ENCODE data around the gene PPP2R3C. TPM values are rescaled to one million over a fixed set of nuclear protein-coding genes. Genes with fewer than 3 reads are reported as not detected.

The PPP2R3C gene
- total and polyA plus RNA-seq, 2 of the 4 experiments (the other 2 are of a cell fraction) = 15.9 to 17.0 TPM

GRCh38 chr14:35140718-35141581, 19.2 kb upstream of the PPP2R3C start:
- dilution Hi-C loops (cut with HindIII; ENCODE audit: low sequenced_read_pairs, unreplicated experiment) = no loop called here
- Histone ChIP-seq H3K56ac (ENCODE audit: extremely low read depth, insufficient read depth, low read length) (no peak overlapping the region), H3K79me1 (ENCODE audit: low read depth in 1 of 2, low read length in 2 of 2) (peaks cover 18 to 28% of the 10 kb centered on the region in 2 experiments), H3K18ac (ENCODE audit: low read depth, low read length) (no peak overlapping the region), H2AK9ac (replicated peaks; ENCODE audit: low read depth, low read length, poor library complexity) (no peak overlapping the region), H3K9ac (ENCODE audit: low read depth, low read length) (no peak overlapping the region), H2BK15ac (ENCODE audit: low read depth, low read length) (no peak overlapping the region), H2BK120ac (ENCODE audit: low read depth, low read length) (no peak overlapping the region), H2AK5ac (ENCODE audit: low read depth, low read length) (no peak overlapping the region), H3K36me3 (ENCODE audit: control insufficient read depth, insufficient read depth, low read length) (peaks cover 9% of the 10 kb centered on the region; the same call in 1 of the 2 replicates), H3K4me1 (ENCODE audit: control insufficient read depth, insufficient read depth, low read length) (no peaks in the 10 kb centered on the region), H4K91ac (ENCODE audit: insufficient read depth, low read depth, low read length) (no peak overlapping the region), H3K9me1 (ENCODE audit: insufficient read depth, low read length) (peaks cover 4% of the 10 kb centered on the region; the same call in 1 of the 2 replicates), H3K9me3 (ENCODE audit: control insufficient read depth, insufficient read depth, low read length) (no peaks in the 10 kb centered on the region), H4K5ac (ENCODE audit: low read depth, low read length) (no peak overlapping the region), H3K4me2 (ENCODE audit: low read depth, low read length) (no peak overlapping the region), H4K8ac (ENCODE audit: low read depth in 2 of 2, low read length in 2 of 2) (no peak overlapping the region), H3K27me3 (ENCODE audit: control insufficient read depth, insufficient read depth, low read length) (no peaks in the 10 kb centered on the region), H4K20me1 (ENCODE audit: insufficient read depth, low read length) (no peaks in the 10 kb centered on the region), H3K23ac (ENCODE audit: low read depth, low read length) (no peak overlapping the region), H3K4ac (ENCODE audit: low read depth, low read length) (no peak overlapping the region), H2BK20ac (ENCODE audit: low read depth, low read length) (no peak overlapping the region), H3K14ac (replicated peaks; ENCODE audit: low read depth, low read length) (no peak overlapping the region), H2BK5ac (ENCODE audit: low read depth, low read length, poor library complexity, severe bottlenecking) (no peak overlapping the region), H3K27ac (ENCODE audit: insufficient read depth, low read length) (no peak overlapping the region), H2AFZ (replicated peaks; ENCODE audit: low read length, poor library complexity) (no peak overlapping the region), H3K4me3 (ENCODE audit: insufficient read depth, low read depth, low read length) (no peak overlapping the region)
- no CpG with 5 or more reads among the region's 2 CpGs for WGBS, 2 experiments (ENCODE audit: extremely low coverage in 2 of 2, insufficient read length in 1 of 2)
- ChIA-PET CTCF (interaction anchor here (0.8 to 2.3 kb wide), 4 partner anchors 15 to 275 kb away, joined by 4 to 9 read pairs (median 6); no protein-coding TSS in a partner anchor), POLR2A (ENCODE audit: unreplicated experiment) (interaction anchor here (0.7 kb wide), 1 partner anchor 174 kb away, joined by 10 read pairs; no protein-coding TSS in a partner anchor)
- ATAC-seq (ENCODE audit: low read depth) (peak; percentile 62; the same call in 1 of the 2 replicates), DNase-seq (peak; percentile 52)
- BruUV-seq (replicated peaks) = no TSS peak
- TF ChIP-seq SMC3 (IDR thresholded peaks at IDR 0.05; ENCODE audit: low read depth, low read length) = peak; percentile 90
- TF ChIP-seq BHLHE40 (IDR thresholded peaks at IDR 0.05; ENCODE audit: low read depth, low read length) = no peak
- peak; percentile 64 for TF ChIP-seq RAD21 (IDR thresholded peaks at IDR 0.05; ENCODE audit: low read length)
- TF ChIP-seq CTCF (conservative IDR thresholded peaks at IDR 0.05; ENCODE audit: low read depth, low read length) = peak; percentile 62
- intact Hi-C loops (cut with micrococcal nuclease) = loop anchor here (1.0 to 5.0 kb wide), 4 partner anchors 71 to 546 kb away; no protein-coding TSS in a partner anchor
- in situ Hi-C loops (cut with MboI; ENCODE audit: low sequenced_read_pairs) = loop anchor here (10.0 to 25.0 kb wide), 2 partner anchors 544 to 671 kb away; partner anchors contain the start of gene RALGAPA1
